ENCODE results near the gene PGR.

DNA sequence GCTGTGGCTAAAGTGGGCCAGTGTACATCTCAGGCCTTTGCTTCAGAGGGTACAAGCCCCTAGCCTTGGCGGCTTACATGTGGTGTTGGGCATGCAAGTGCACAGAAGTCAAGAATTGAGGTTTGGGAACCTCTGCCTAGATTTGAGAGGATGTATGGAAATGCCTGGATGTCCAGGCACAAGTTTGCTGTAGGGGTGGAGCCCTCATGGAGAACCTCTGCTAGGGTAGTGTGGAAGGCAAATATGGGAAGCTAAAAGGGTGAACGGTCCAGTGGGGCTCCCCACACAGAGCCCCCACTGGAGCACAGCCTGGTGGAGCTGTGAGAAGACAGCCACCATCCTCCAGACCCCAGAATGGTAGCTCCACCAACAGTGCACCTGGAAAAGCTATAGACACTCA is 28.5 kb upstream of the PGR start:
- TF ChIP-seq, protein P1, sequence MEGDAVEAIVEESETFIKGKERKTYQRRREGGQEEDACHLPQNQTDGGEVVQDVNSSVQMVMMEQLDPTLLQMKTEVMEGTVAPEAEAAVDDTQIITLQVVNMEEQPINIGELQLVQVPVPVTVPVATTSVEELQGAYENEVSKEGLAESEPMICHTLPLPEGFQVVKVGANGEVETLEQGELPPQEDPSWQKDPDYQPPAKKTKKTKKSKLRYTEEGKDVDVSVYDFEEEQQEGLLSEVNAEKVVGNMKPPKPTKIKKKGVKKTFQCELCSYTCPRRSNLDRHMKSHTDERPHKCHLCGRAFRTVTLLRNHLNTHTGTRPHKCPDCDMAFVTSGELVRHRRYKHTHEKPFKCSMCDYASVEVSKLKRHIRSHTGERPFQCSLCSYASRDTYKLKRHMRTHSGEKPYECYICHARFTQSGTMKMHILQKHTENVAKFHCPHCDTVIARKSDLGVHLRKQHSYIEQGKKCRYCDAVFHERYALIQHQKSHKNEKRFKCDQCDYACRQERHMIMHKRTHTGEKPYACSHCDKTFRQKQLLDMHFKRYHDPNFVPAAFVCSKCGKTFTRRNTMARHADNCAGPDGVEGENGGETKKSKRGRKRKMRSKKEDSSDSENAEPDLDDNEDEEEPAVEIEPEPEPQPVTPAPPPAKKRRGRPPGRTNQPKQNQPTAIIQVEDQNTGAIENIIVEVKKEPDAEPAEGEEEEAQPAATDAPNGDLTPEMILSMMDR (IDR thresholded peaks at IDR 0.05; ENCODE audit: insufficient read depth, low read depth, low read length): no peak
- no peak for TF ChIP-seq EZH2 (IDR thresholded peaks at IDR 0.05; ENCODE audit: insufficient read depth, low read length)
